ENCODE data around the gene EEF1B2. TPM values are rescaled to one million over a fixed set of nuclear protein-coding genes. Genes with fewer than 3 reads are reported as not detected.
"Not testable (repeated sequence)": the region's sequence is repeated elsewhere in the genome, so short reads cannot be mapped to it uniquely, and the experiment has no call there.

EEF1B2 gene
- total RNA-seq, result 1,000 to 10,000 TPM; 1,033 to 1,038 TPM

DNA sequence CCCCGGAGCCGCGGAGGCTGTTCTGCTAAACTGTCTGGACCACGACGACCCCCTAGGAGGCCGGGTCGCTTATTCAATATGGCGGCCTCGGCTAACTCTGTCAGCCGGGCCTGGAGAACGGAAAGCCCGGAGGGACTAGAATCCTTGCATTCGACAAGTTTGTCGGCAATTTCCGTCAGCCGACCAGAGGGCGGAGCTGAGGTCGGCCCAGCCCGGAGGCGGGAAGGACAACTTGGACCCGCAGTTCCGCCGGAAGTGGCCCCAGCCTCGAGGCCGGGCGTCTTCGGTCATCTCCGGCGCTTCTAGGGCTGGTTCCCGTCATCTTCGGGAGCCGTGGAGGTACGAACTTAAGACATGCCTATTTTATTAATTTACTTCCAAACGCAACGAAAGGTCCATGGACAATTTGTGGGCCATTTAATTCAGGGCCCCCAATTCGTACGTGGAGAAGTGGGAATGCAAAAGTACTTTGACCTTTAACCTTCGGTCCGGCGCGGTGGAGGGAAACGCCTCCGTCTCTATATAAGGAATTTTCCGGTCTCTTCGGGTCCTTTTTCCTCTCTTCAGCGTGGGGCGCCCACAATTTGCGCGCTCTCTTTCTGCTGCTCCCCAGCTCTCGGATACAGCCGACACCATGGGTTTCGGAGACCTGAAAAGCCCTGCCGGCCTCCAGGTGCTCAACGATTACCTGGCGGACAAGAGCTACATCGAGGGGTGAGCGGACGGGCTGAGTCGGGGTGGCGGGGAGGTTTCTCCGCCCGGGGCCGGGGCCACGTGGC is at the start of gene EEF1B2, which contains the start of gene NDUFS1:
EEF1B2 (plus strand) TSS at position 550 of the 779 bp plus-strand sequence; CDS start at position 635, 85 bp downstream.
NDUFS1 (minus strand) TSS at position 99 of the 779 bp plus-strand sequence. CDS start 5,766 bp downstream, outside the sequence.
- ChIA-PET POLR2A (interaction anchor here (1.1 kb wide), 1 partner anchor 74 kb away, joined by 6 read pairs; the partner anchor contains the start of gene INO80D), CTCF (no interaction called here)

DNA sequence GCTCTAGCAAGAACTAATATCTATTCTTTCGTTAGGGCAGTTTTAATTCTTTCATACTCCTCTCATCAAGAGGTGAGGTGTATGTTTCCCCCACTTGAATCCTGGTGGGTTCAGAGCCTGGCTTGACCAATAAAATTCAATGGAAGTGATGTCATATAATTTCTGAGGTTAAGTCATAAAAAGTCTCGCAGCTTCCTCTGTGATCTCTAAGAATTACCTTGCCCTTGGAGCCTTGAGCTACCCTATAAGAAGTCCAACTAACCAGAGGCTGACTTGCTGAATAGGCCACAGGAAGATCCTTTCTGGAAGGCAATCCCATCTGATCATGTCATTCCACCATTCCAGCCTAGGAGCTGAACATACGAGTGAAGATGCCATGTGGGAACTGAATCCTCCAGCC is 47.6 kb upstream of the EEF1B2 start:
- POLR2A ChIA-PET, result no interaction called here
- CTCF ChIA-PET, result no interaction called here

DNA sequence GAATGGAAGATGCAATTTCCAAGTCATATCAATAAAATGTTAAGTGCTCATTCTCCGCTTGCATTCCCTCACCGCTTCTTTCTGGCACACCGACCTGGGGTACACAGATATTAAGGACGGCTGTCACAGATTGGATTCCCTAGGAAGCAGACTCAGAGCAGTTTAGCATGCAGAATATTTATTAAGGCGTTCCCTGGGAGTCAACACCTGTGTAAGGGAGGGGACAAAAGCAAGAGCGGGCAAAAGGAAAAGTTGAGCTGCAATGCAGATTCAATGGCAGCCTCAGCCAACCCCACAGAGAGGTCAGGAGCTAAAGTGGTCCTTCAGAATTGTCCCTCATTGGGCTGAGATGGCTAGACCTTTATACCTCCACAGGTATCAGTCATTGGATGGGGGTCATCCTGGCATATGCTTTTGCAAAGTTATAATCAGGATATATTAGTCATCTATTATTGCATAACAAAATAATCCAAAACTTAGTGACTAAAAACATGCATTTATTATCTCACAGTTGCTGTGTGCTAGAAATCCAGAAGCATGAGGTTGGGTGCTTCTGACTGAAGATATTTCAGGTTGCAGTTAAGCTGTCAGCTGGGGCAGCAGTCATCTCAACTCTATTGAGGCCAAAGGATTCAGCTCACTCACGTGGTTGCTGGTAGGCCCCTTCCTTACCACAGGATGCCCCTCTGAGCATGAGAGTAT is 46.7 kb upstream of the EEF1B2 start:
- CTCF ChIA-PET, result no interaction called here
- POLR2A ChIA-PET, result no interaction called here

DNA sequence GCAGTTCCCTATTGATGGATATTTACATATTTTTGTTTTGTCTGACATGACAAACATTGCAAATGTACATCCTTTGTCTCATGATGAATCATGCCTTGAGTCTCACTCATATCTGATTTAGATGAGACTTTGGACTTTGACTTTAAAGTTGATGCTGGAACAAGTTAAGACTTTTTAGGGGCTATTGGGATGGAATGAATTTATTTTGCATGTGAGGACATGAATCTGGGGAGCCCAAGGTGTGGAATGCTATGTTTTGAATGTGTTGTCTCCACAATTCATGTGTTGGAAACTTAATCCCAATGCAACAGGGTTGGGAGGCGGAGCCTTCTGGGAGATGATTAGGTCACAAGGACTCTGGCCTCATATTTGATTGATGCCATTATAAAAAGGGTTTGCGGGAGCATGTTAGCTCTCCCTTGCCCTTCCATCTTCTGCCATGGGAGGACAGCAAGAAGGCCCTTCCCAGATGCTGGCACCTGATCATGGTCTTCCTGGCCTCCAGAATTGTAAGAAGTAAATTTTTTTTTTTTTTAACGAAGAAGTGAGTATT is 44.6 kb upstream of the EEF1B2 start:
- ChIA-PET CTCF (interaction anchor here (1.6 kb wide), 1 partner anchor 15 kb away, joined by 3 read pairs; no protein-coding TSS in a partner anchor), POLR2A (no interaction called here)

DNA sequence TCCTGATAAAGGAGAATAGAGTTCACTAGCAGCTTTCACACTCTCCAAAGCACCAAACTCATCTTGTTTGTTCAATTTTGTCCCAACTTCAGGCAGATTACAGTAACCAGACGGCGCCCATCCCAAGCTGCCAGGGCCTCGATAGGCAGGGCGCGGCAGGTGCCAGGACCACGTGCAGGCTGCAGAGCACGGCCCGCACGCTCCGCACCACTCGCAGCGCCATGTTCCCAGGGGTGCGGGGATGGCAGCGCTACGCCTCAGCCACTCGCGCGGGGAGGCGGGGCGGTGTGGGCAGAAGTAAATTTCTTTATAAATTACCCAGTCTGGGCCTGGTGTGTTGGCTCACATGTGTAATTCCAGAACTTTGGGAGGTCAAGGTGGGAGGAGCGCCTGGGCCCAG is 43.4 kb upstream of the EEF1B2 start:
- ChIA-PET CTCF (interaction anchor here (1.6 kb wide), 1 partner anchor 16 kb away, joined by 3 read pairs; no protein-coding TSS in a partner anchor), POLR2A (no interaction called here)

DNA sequence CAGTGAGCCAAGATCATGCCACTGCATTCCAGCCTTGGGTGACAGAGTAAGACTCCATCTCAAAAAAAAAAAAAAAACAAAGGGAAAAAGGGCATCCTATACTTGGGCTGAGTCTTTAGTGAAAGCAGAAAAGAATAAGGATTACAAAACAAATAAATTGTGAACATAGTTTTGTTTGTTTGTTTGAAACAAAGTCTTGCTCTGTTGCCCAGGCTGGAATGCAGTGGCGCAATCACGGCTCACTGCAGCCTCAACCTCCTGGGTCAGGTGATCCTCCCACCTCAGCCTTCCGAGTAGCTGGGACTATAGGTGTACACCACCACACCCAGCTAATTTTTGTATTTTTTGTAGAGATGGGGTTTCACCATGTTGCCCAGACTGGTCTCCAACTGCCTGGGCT is 37.1 kb upstream of the EEF1B2 start:
- POLR2A ChIA-PET, CTCF ChIA-PET: not testable (repeated sequence)

DNA sequence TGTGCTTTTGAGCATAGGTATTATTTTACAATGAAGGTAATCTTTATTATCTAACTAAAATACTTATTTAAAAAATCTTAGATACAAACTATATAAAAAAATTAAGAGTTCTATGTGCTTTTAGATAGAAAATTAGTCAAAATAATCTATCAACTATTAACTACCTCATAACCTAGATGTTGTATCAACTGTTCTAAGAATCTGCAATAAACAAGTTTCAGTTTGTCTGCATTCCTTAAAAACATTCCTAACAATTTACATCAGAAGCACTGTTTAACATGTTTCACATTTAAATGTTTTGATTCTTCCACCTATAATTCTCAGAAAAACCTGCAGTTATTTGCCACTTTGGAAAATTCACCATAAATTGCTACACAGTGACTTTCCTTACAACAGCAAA is 33.8 kb upstream of the EEF1B2 start:
- CTCF ChIA-PET, result no interaction called here
- POLR2A ChIA-PET, result no interaction called here

DNA sequence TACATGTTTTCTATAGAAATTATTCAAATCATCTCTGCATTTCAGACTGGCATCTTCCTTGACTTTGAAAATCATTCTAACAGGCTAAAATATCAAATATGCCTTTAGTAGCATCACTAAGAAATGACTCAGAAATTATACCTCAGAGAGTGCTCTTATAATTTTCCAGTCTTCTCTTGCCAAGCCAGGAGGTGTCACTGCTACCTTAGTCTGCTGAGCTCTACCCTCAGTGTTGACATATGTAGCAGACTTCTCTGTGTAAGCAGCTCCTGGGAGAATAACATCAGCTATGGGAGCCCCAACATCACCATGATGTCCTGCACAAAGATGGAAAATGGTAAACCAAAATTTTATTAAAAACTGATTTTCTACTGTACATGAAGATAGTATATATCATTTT is 32.0 kb upstream of the EEF1B2 start:
- ChIA-PET POLR2A (no interaction called here), CTCF (no interaction called here)

DNA sequence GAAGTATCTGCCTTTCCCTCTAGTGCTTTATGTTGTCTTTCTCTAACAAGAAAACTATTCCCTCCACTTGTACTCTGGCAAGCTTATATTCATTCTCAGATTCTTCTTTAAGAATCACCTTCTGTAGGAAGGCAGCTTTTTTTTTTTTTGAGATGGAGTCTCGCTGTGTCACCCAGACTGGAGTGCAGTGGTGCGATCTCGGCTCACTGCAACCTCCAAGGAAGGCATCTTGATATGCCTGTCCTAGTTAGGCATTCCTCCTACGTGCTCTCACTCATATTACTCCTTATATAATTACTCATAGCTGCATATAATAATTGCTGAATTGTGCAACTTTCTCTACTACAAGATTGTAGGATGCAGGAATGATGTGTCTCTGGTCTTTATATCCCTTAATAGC is 16.2 kb upstream of the EEF1B2 start:
- ChIA-PET CTCF (no interaction called here), POLR2A (no interaction called here)

DNA sequence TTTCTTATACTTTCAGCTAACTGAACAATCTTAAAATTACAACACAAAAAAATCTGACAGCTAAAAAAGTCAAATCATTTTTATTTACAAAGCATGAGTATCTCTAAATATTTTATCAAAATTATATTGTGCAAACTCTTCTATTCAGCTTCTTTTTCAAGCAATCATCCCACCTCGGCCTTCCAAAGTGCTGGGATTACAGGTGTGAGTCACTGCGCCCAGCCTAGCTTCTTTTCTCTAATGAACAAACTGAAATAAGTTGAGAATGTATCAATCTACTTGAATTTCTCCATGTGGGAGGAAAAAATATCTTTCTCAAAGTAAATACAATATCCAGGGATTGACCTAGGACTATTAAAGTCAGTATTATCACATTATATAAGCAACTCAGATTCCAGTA is 15.3 kb upstream of the EEF1B2 start:
- CTCF ChIA-PET, result no interaction called here

DNA sequence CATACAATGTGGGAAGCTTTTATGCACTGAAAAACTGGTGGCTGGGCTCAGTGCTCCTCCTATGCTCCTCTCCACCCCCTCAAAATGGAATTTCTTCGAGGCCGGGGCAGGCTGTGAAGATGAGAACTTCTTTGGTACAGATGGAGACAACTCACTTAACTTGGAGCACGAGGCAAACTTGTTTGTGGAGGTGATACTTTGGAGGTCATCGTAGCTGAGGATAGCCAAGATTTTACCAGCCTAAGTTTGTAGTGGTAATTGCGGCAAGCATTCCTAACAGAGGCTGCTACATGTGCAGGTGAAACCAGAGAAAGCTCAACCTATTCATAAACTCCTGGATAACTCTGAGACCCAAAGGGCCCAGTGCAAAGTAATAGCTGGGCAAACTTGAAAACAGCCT is 14.0 kb upstream of the EEF1B2 start:
- CTCF ChIA-PET, result no interaction called here
- POLR2A ChIA-PET, result no interaction called here

More for the DNA sequence above, 15.3 kb upstream of the EEF1B2 start:
- POLR2A ChIA-PET, result no interaction called here

DNA sequence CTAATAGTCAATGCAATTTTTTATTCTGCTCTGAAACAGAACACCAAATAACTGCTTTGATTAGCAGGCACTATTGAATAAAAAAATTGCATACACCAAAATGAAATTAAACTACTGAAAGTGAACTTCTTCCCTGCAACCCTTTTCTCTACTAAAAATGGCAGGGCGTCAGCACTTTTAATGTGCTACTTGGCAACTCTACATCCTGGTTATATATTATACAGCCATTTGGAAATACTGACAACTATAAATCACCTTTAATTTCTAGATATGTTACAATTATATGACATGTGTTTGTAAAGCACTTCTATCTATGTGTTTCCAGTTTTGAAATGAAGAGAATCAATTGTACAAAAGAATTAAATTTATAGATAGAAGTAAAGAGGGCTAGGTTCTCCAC is 10.4 kb upstream of the EEF1B2 start:
- CTCF ChIA-PET, result no interaction called here
- POLR2A ChIA-PET, result no interaction called here

DNA sequence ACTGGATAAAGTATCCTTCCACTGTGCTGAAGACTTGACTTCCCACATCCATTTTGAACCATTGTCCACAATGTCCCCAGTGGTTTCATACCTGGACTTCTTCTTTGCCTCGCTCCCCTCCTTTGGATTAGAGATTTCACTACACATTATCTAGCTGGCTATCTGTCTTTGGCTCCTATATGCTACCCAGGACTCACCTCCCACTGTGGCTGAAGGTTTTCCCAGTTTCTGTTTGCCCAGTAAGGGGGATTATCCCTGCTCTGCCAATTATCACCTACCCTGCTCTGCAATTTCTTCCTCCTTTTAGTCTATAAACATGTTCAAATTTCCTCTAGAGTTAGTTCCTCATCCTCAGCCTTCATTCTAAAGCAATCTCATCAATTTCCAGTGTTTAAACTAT is 9.5 kb upstream of the EEF1B2 start:
- POLR2A ChIA-PET, result no interaction called here
- CTCF ChIA-PET, result no interaction called here

DNA sequence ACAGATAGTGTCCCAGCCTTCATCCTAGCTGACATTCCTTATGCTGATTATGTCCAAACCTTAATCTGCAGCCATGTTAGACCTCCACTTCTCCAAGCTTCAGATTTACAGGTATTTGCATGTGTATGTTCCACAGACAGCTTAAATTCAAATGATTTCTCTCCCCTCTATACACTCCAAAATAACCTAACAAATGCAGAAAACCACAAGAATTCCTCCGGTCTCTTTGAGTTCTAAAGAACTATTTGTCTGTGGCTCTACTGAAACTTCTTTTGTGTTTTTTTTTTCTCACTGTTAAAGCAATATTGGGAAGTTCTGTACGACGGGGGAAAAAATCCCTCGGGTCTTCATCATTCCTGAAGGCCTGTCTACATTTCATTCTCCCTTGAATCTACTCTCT is 9.1 kb upstream of the EEF1B2 start:
- CTCF ChIA-PET, result no interaction called here

DNA sequence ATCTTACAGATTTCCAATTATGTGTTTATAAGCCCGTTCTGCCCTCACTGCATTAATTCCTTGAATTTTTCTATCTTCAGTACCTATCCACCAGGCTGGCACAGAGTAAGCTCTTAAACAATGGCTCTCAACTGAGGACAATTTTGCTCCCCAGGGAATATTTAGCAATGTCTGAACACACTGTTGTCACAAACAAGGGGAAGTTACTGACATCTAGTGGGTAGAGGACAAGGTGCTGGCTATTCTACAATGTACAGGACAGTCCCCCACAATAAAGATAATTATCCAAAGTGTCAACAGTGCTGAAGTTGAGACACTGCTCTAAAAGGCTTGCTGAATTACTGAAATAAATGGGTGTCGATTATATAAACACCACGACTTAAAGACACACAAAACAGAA is 5.5 kb upstream of the EEF1B2 start:
- ChIA-PET CTCF (no interaction called here), POLR2A (no interaction called here)

More for the DNA sequence above, 9.1 kb upstream of the EEF1B2 start:
- POLR2A ChIA-PET, result no interaction called here

DNA sequence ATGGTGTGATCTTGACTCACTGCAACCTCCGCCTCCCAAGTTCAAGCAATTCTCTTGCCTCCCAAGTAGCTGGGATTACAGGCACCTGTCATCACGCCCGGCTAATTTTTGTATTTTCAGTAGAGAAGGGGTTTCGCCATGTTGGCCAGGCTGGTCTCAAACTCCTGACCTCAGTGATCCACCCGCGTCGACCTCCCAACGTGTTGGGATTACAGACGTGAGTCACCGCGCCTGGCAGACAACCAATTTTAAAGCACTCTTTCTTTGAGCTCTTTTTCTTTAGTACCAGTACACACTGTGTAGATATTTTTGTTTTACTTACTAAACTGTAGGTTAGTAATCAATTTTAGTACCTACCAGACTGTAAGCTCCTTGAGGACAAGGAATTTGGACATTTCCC is 2.7 kb upstream of the EEF1B2 start:
- POLR2A ChIA-PET, CTCF ChIA-PET: not testable (repeated sequence)

DNA sequence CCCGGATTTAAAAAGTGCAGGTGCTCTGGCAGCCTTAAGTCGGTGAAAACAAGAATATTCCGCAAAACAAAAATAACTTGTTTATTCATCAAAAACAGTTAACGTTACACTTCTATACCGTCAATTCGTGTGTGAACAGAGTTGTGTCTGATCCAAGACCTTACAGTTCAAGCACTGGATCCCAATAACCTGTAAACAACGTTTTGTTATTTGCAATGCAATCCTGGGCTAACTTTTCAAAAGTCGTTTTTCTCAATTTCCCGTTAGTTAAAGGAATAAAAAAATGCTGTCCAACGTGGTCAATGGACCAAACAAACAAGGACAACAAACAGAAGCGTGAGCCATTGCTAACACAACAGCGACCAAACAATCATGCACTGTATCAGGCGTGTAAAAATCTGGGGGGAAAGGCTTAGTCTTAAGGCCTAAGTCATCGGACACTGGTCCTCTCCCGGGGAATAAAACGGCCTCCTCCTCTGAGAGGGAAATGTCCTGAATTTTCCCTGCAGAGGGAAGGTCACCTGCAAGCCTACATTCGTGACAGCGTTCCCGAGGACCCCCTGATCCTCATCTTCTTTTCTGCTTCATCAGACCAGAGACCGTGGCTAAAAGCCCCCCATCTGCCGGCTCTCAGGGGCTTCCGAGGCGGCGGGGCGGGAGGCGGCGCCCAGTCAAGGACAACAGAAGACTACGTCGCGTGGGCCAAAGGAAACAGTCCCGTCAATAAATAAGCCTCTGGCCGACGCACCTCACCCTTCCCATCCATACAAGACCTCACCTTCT is 941 bp upstream of the EEF1B2 start:
- POLR2A ChIA-PET, result no interaction called here

DNA sequence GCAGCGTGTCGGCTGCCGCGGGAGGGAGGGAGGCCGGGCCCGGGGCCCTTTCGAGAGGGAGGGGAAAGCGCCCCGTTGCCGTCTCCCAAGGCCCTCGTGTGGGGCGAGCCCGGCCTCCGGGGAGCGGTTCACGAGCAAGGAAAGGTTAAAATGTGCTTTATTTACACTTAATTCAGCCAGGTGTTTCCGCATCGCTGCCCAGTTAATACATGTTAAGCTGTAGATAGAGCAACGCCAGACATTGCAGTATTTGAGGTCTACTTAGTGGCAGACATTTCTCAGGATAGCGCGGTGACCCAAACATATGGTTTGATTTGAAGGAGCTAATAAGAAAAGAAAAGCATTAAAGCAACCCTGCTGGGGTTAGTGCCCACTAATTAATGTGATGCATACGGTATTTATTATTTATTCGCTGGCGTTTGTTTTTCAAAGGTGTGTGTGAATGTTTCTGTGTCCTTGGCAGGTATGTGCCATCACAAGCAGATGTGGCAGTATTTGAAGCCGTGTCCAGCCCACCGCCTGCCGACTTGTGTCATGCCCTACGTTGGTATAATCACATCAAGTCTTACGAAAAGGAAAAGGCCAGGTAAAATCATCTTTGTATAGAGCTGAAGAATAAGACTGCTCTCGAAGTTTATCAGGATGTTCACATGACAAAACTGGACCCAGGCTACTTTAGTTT is 571 bp downstream of the EEF1B2 start:
- POLR2A ChIA-PET, result interaction anchor here (1.1 to 1.4 kb wide), 3 partner anchors 72 to 74 kb away, joined by 3 to 6 read pairs (median 5); partner anchors contain the start of gene INO80D
- CTCF ChIA-PET, result no interaction called here

More for the DNA sequence above, 941 bp upstream of the EEF1B2 start:
- CTCF ChIA-PET, result no interaction called here

DNA sequence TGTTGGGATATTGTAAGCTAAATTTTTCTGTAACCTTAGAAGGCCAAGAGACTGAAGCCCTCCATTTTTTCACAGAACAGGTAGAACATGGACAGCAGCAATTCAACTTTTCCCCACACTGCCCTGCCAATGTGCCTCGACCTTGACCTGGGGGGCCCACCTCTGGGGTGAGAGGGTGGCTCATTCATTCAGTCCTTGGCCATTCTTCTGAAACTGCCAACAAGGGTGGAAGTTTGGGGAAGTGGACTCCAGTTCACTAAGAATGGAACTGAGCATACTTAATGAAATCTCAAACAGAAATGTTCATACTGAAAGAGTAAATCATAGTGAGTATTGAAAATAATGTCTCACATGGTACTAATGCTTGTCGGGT is 1.1 kb downstream of the EEF1B2 start:
- POLR2A ChIA-PET, result interaction anchor here (1.3 to 1.4 kb wide), 2 partner anchors 72 to 75 kb away, joined by 3 to 5 read pairs; partner anchors contain the start of gene INO80D
- CTCF ChIA-PET, result interaction anchor here (0.6 kb wide), 1 partner anchor 138 kb away, joined by 3 read pairs; no protein-coding TSS in a partner anchor
